Activated CD4-positive, alpha-beta T cell treated with anti-CD3 and anti-CD28 coated beads for 1 hour (primary cell): ENCODE data around the gene IL12RB1.
"Not testable (repeated sequence)": the region's sequence is repeated elsewhere in the genome, so short reads cannot be mapped to it uniquely, and the experiment has no call there.

ENCODE experiments used
- DNase-seq: peaks from one replicate; pipeline ENCODE4 v3.0.0-alpha.2; 2020

Gene IL12RB1

GRCh38 chr19:18110609-18111232 is 24.0 kb upstream of the IL12RB1 start:
- no peak for DNase-seq

DNA sequence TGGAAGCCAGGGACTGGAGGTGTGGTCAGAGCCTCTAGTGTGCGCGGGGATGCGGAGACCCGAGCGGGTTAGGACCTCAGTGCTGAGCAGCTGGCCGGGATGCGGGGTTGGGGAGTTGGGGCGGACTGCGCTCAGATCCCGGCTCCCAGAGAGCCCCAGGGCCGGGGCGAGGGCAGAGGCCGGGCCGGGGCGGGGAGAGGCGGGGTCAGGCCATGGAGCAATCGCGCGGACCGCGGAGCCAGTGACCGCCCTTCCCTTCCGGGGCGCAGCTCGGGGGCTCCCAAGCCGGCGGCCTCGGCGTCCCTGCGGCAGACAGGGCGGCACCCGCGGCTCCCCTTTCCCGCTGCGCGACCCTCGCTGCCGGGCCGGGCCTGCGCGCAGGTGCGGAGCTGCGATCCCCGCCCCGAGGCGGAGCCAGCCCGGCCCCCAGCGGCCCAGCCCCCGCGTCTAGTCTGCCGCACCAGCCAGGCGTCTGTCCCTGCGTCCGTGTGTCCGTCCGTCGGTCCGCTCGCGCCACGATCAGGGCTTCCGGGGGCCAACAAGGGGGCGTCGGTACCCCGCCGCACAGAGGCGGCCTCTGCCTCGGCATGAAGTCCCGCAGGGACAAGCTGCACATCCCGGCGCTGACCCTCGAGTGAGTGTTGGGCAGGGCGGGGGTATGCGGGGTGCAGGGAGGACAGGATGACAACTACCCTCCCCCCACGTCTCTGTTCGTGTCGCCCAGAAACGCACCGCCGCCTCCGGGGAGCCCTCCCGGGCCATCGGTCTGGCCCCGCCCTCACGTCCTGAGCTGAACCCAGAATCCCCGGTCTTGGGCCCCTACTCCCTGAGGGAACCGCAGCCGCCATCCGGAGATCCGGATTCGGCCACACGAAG is 23.2 kb upstream of the IL12RB1 start:
- no peak for DNase-seq

DNA sequence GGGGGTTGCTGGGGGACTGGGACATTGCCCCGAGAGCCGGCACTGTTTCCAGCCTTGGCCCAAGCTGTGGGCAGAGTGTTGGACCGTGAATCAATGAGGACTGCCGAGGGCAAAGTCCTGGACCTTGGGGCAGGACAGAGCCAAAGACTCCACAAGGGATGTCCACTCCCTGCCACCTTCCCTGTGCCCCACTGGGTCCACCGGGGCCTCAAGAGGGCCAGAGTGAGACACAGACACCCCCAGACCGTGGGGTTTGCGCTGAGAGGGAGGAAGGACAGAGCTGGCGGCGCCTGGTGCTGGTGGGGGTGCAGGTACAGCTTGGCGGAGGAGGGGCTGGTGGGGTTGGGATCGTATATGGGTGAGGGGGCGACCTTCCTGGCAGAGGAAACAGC is 22.6 kb upstream of the IL12RB1 start:
- DNase-seq = no peak

GRCh38 chr19:18108897-18109296 is 22.2 kb upstream of the IL12RB1 start:
- no peak for DNase-seq

DNA sequence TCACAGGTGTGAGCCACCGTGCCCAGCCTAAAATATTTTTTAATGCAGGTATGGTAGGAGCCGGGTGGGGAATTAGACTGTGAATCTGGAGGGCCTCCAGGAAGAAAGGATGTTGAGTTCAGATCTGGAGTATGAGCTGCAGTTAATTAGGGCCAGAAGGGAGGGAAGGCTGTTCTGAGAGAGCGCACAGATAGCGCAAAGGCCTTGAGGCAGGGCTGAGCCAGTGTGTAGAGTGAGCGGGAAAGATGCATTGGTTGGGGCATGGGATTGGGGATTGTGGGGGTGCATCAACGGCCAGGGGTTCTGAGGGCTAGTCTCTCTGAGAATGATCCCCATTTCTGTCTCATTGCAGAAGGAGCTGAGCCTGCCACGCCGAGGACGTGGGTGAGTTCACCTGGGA is 20.5 kb upstream of the IL12RB1 start:
- no peak for DNase-seq

DNA sequence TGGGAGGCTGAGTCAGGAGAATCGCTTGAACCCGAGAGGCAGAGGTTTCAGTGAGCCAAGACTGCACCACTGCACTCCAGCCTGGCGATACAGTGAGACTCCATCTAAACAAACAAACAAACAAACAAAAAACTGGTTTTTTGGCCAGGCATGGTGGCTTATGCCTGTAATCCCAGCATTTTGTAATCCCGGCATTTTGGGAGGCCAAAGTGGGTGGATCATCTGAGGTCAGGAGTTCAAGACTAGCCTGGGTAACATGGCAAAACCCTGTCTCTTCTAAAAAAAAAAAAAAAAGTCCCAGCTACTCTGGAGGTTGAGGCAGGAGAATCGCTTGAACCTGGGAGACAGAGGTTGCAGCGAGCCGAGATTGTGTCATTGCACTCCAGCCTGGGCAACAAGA is 18.5 kb upstream of the IL12RB1 start:
- DNase-seq = not testable (repeated sequence)

GRCh38 chr19:18104793-18105131 is 18.0 kb upstream of the IL12RB1 start:
- DNase-seq = no peak

GRCh38 chr19:18102916-18103542 is 16.3 kb upstream of the IL12RB1 start:
- no peak for DNase-seq

DNA sequence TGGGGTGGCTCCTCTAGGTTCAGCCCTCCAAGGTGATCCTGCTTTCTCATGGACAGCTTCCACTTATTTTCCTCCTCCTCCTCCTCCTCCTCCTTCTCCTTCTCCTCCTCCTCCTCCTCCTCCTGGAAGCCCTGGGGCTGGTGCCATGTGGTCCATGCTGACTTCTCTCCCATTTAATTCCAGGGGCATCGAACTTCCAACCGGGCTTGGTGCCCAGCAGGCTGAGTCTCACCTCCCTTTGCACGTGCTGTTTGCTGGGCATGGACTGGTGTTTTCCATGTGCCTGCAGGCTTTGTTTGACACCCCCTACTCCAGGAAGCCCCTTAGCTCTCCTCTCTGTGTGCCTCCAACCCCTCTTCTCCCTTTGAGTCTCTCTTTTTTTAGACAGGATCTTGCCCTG is 14.5 kb upstream of the IL12RB1 start:
- DNase-seq = no peak

DNA sequence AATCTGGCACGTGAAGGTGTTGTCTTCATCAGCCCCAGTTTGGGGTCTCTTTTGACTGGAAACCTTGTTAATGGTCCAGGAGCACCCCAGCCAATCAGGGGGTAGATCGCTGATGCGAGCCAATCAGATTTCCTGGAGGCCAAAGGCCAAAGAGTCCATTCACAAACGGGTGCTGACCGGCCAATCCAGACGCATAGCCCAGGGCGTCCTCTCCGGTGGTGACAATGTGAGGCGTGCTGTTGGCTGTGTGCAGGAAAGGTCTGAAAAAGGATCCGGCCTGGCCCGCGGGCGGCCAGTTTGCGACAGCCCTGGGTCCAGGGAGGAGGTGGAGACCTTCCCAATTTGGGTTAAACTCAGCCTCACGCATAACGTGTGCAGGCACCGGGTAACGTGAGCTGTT is 14.0 kb upstream of the IL12RB1 start:
- DNase-seq = no peak

GRCh38 chr19:18099623-18099995 is 12.9 kb upstream of the IL12RB1 start:
- no peak for DNase-seq

DNA sequence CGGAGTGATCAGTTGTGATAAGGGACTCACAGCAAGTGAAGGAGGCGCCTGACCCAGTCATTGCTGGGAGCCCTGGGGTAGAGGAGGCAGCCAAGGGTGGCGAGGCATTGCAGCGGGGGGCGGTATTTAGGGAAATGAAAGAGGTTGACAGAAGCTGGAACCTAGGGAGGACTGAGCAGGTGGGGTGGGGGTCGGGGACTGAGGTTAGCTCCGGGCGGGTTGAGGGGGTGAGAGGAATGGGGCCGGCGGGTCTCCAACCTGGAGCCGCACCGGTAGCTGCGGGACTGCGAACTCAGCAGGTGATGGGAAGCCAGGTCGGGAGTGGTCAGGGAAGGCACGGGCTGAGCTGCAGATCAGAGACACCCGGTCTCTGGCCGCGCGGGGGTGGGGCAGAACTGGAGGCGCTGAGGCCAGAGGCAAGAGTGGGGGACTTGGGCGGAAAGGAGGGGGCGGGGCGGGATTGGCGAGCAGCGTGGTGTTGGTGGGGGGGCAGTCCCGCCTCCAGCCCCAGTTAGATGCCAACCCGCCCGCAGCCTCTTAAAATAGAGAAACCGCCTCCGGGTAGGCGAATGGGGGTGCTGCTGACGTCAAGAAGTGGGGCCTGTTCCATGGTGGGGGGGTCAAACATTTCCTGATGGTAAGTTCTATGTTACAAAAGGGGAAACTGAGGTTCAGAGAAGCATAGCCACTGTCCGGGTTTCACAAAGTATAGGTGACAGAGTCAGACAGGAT is 12.3 kb upstream of the IL12RB1 start:
- DNase-seq = no peak

GRCh38 chr19:18097993-18098890 is 11.5 kb upstream of the IL12RB1 start:
- DNase-seq = no peak

- peak; percentile 85 for DNase-seq
Measured at GRCh38 chr19:18097217-18097992, 10.7 kb upstream of the IL12RB1 start, which contains the start of gene MAST3. Gene MAST3 (plus strand): TSS chr19:18097778. CDS start chr19:18097793, 15 bp downstream.

- no peak for DNase-seq
Measured at GRCh38 chr19:18096258-18096657, 9.5 kb upstream of the IL12RB1 start.

DNA sequence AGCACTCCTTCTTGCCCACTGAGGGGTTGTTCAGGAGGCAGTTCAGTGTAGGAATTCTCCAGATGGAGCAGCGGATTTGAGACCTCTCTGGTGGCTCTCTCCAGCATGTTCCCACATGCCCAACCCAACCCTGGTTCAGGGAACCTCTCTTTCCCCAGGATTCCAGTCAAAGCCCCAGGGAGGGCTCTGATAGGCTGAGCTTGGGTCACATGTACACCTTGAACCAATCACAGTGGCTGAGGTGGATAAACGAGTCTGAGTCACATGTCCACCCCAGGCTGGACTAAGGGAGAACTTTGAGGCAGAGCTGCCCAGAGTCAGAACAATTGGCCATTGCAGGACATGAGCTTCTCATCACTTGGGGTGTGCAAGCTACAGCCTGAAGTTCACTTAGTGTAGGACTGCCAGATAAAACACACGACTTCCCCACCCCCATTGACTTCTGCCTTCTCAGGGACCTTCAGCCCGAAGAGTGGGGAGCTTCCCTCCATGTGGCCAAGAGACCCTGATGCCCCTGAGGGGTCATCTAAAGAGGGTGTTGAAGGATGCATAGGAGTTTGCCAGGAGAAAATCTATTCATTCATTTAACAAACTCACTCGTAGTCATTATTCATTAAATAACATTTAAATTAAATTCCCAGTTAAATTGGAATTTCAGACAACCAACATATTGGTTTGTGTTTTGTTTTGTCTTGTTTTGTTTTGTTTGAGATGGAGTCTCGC is 6.9 kb upstream of the IL12RB1 start:
- DNase-seq = no peak

DNA sequence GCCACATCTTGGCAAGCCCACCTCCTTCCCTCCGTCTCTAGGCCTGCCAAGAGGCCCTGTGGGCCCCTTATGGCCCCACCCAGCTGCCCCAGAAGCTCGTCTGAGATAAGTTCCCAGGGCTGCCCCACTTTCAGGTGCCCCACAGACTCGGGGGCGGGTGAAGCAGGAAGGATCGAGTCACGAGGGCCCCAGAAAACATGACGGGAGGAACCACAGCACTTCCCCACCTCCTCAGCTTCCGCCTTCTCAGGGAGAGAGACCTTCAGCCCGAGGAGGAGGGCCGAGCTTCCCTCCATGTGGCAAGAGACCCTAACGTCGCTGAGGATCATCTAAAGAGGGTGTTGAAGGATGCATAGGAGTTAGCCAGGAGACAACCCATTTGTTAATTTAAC is 4.5 kb upstream of the IL12RB1 start:
- DNase-seq = peak; percentile 71

- no peak for DNase-seq
Measured at GRCh38 chr19:18090545-18091216, 3.9 kb upstream of the IL12RB1 start.

DNA sequence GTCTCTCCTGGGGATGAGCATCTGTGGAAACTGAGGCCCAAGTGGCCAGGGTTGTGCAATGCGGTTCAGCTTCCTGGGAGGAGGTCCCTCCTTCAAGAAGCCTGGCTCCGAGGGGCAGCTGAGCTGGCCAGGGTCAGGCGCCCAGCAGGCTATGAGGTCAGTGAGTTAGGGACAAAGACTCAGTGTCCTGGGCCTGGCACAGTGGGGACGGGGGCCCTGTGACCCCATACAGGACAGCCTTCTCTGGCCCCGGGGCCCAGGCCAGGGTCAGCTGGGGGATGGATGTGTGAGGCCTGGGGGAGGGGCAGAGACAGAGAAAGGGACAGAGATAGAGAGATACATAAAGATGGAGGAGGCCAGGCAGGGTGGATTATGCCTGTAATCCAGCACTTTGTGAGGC is 3.0 kb upstream of the IL12RB1 start:
- no peak for DNase-seq

- DNase-seq = not testable (repeated sequence)
Measured at GRCh38 chr19:18089096-18089541, 2.4 kb upstream of the IL12RB1 start.
